Naive thymus-derived CD8-positive, alpha-beta T cell (primary cell): Measurements from ENCODE around the gene VTA1. TPM values are rescaled to one million over a fixed set of nuclear protein-coding genes. Genes with fewer than 3 reads are reported as not detected.
"Not testable (repeated sequence)": the region's sequence is repeated elsewhere in the genome, so short reads cannot be mapped to it uniquely, and the experiment has no call there.

Experiments
- ATAC-seq, 2 donors: fragments of 150-1000 bp; cut with Tn5 transposase in 1 of 2; sonication (Bioruptor Pico), chemical (Tn5 transposase) in 1 of 2; 1 replicate in 1 of 2; 2 replicates in 1 of 2; pipeline ENCODE4 v1.10.0; 2021; ENCODE audit warnings: mild to moderate bottlenecking in 2 of 2, moderate library complexity in 2 of 2
- POLR2A ChIA-PET: fragments of 350-600 bp; sonication (Branson Sonifier 250); formaldehyde crosslinking; loops from one replicate; lab custom pipeline; 2021; ENCODE audit warnings: antibody characterized with exemption; lab: Charles Lee
- DNase-seq, 10 donors: peaks; one replicate each; pipeline versions ENCODE4 v3.0.0 to v3.0.0-alpha.2; 2020 to 2022
- H3K27ac Mint-ChIP-seq, 10 donors: one replicate each; pipeline ENCODE4 v1.8.0; 2020 to 2022; ENCODE audit warnings: mild to moderate bottlenecking in 10 of 10, mixed read lengths in 10 of 10, moderate library complexity in 4 of 10, inconsistent platforms in 1 of 10
- H3K27me3 Mint-ChIP-seq, 5 donors: one replicate each; pipeline ENCODE4 v1.8.0; 2021 to 2022; ENCODE audit warnings: mixed read lengths in 5 of 5
- H3K36me3 Mint-ChIP-seq, 3 donors: one replicate each; pipeline ENCODE4 v1.8.0; 2020 to 2022; ENCODE audit warnings: mixed read lengths in 3 of 3, mild to moderate bottlenecking in 2 of 3, inconsistent platforms in 1 of 3
- H3K4me1 Mint-ChIP-seq, 4 donors: one replicate each; pipeline ENCODE4 v1.8.0; 2021 to 2022; ENCODE audit warnings: mixed read lengths in 4 of 4
- H3K4me3 Mint-ChIP-seq, 10 donors: one replicate each; pipeline ENCODE4 v1.8.0; 2020 to 2022; ENCODE audit warnings: mild to moderate bottlenecking in 10 of 10, mixed read lengths in 10 of 10, moderate library complexity in 6 of 10, inconsistent platforms in 1 of 10
- H3K9me3 Mint-ChIP-seq, 9 donors: one replicate each; pipeline ENCODE4 v1.8.0; 2020 to 2022; ENCODE audit warnings: mixed read lengths in 9 of 9, mild to moderate bottlenecking in 3 of 9, inconsistent platforms in 1 of 9, moderate library complexity in 1 of 9
- polyA plus RNA-seq, 3 donors: library from polyadenylated mRNA; unstranded; fragments of 300-500 nt; fragmentation: Illumina TruSeq; gene quantifications; one replicate each; pipeline ENCODE4 v1.2.3, GENCODE V29; 2021
- total RNA-seq, 8 experiments: library from RNA in 2 of 8; stranded (reverse) in 2 of 8; gene quantifications; one replicate each; pipeline ENCODE4 v1.2.3 and lab custom pipeline; 2021 to 2026

VTA1 gene
- total and polyA plus RNA-seq, 5 experiments from 2014 or later: 31.9 to 86.2 (median 40.0) TPM

DNA sequence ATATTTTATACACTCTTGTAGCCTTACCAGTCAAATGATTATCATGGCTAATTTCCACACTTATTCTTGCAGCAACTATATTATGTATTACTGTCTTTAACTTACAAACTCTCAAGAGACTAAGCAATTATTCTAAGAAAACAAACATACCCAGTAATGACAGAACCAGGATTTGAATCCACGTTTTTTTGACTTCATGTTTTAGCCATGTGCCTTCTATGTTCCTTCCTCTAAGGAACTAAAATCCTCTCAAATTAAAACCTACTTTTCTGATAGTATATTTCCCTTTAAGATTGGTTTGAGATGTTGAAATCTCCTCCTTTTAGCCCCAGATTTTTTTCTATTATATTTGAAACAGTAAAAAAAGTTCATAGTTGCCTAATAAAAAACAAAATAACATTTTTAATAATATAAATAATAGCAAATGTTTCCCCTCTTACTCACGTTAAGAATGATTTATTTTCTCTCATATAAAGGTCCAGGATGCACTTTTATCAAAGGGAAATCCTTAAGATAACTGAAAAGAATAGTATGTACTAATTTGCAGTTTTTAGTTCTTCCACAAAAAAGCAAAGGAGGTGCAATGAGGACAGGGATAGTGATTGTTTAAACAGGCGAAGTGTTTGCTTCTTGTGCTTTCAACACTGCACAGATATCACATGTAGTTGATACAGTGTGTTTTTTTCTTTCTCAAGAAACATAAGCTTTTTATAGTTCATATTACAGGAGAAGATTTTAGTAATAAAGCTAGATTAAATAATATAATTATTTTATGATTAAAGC lies 54.0 kb downstream of the VTA1 start:
- Mint-ChIP-seq H3K4me1 (peaks cover 8 to 16% (median 13%) of the 10 kb centered on the region in 4 donors), H3K9me3 (no peaks in the 10 kb centered on the region), H3K36me3 (peaks cover 4 to 65% (median 9%) of the 10 kb centered on the region in 3 donors), H3K4me3 (no peak overlapping the region), H3K27ac (peak overlapping the region in 4 of 10 donors; percentile 23 to 65 (median 34)), H3K27me3 (no peaks in the 10 kb centered on the region)
- POLR2A ChIA-PET: no interaction called here
- no peak for ATAC-seq
- DNase-seq: no peak

DNA sequence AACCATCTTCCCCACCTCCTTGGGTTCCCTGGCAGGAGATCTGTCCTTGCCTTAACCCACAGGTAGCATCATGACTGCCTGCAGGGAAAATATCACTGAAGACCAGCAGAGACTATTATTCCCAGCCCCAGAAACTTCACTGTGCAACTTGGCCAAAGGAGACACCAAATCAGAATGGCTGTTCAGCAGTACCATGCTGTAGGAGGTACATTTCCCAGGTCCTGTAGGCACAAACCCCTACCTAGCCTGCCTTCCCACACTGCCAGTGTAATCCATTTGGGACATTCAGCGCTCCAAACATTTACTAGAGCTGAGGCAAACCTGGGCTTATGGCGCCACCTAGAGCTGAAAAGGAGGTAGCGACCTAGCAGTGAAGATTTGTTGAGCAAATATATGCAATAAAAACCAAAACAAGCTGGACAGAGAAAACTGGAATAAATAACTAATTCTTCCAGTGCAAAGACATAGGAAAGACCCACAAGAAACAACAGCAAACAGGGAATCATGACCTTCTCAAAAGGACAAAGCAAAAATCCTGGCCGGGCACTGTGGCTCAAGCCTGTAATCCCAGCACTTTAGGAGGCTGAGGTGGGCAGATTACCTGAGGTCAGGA lies 60.3 kb downstream of the VTA1 start:
- Mint-ChIP-seq H3K4me3 (no peak overlapping the region), H3K36me3 (peaks cover 12 to 75% (median 34%) of the 10 kb centered on the region in 3 donors), H3K27ac (peak overlapping the region in 8 of 10 donors; percentile 10 to 79 (median 33)), H3K9me3 (peaks cover 0 to 7% (median 0%) of the 10 kb centered on the region in 9 donors), H3K27me3 (no peaks in the 10 kb centered on the region), H3K4me1 (peaks cover 0 to 4% (median 0%) of the 10 kb centered on the region in 4 donors)
- POLR2A ChIA-PET: interaction anchor here (0.7 to 1.1 kb wide), 2 partner anchors 25 to 61 kb away, joined by 5 read pairs; partner anchors contain the start of genes NMBR and VTA1
- DNase-seq: peak in 9 of 10 donors; percentile 9 to 66 (median 48)
- ATAC-seq: peak; percentile 60 to 67

DNA sequence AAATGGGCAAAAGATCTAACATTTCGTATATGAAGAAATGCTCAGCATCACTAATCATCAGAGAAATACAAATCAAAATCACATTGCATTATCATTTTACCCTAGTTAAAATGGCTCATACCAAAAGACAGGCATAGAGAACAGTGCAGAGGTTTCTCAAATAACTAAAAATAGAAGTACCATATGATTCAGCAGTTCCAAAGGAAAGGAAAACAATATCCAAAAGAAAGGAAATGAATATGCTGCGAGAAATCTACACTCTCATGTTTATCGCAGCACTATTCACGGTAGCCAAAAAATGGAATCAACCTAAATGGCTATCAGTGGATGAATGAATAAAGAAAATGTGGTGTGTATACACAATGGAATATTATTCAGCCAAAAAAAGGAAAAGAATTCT lies 63.5 kb downstream of the VTA1 start:
- Mint-ChIP-seq H3K9me3 (peaks cover 0 to 14% (median 2%) of the 10 kb centered on the region in 9 donors), H3K4me1 (peaks cover 0 to 4% (median 0%) of the 10 kb centered on the region in 4 donors), H3K36me3 (peaks cover 32 to 77% (median 49%) of the 10 kb centered on the region in 3 donors), H3K27me3 (no peaks in the 10 kb centered on the region), H3K27ac (peak overlapping the region in 1 of 10 donors; percentile 54), H3K4me3 (no peak overlapping the region)
- no peak for DNase-seq
- POLR2A ChIA-PET: no interaction called here
- no peak for ATAC-seq

DNA sequence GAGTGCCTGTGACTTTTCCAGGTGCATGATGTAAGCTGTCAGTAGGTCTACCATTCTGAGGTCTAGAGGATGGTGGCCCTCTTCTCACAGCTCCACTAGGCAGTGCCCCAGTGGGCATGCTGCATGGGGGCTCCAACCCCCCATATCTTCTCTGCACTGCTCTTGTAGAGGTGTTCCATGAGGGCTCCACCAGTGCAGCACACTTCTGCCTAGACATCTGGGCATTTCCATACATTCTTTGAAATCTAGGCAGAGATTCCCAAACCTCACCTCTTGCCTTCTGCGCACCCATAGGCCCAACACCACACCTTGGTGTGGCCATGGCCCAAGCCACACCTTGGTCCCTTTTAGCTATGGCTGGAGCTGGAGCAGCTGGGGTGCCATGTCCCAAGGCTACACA lies 66.3 kb downstream of the VTA1 start:
- DNase-seq (no peak), ATAC-seq (no peak)
- peaks cover 0 to 2% (median 0%) of the 10 kb centered on the region in 4 donors for H3K4me1 Mint-ChIP-seq
- no peak overlapping the region for H3K4me3 Mint-ChIP-seq
- peaks cover 32 to 62% (median 45%) of the 10 kb centered on the region in 3 donors for H3K36me3 Mint-ChIP-seq
- H3K27ac Mint-ChIP-seq: no peak overlapping the region
- POLR2A ChIA-PET: interaction anchor here (0.5 kb wide), 1 partner anchor 69 kb away, joined by 3 read pairs; no protein-coding TSS in a partner anchor
- H3K27me3 Mint-ChIP-seq: no peaks in the 10 kb centered on the region
- H3K9me3 Mint-ChIP-seq: peaks cover 0 to 14% (median 2%) of the 10 kb centered on the region in 9 donors

DNA sequence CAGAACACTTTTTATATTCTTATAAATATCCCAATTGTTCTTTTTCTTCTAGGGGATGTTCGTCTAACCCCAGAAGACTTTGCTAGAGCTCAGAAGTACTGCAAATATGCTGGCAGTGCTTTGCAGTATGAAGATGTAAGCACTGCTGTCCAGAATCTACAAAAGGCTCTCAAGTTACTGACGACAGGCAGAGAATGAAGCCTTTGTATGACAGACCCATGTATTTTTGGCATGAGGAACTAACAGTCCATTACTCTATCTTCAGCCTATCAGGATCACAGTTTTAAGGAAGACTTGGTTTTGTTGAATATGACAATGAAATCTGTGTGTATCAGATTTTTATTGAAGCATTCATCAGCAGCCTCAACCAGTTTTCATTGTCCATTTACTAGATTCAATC lies 71.4 kb downstream of the VTA1 start:
- Mint-ChIP-seq H3K9me3 (peaks cover 0 to 2% (median 0%) of the 10 kb centered on the region in 9 donors), H3K36me3 (peaks cover 10 to 39% (median 10%) of the 10 kb centered on the region in 3 donors), H3K27me3 (no peaks in the 10 kb centered on the region), H3K4me1 (peaks cover 0 to 2% (median 0%) of the 10 kb centered on the region in 4 donors), H3K27ac (no peak overlapping the region), H3K4me3 (no peak overlapping the region)
- POLR2A ChIA-PET: no interaction called here
- no peak for DNase-seq
- no peak for ATAC-seq

DNA sequence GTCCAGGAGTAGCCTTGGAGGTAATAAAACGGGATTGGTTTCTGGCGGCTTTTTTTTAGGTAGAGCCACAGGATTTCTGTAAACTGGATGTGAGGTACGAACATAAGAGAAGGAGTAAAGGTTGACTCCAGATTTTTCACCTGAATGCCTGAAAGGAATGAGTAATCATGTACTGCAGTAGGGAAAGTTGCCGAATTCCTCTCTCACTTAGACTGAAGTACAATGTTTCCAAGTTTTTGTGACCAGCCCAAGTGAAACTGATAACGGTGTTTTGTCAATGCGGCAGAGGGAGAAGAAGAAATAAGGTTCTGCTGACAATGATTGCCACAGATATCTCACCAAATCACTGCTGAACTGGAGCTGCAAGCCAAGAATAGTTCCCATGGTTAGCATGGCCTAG lies 75.0 kb downstream of the VTA1 start:
- POLR2A ChIA-PET: no interaction called here
- peaks cover 0 to 21% (median 0%) of the 10 kb centered on the region in 3 donors for H3K36me3 Mint-ChIP-seq

DNA sequence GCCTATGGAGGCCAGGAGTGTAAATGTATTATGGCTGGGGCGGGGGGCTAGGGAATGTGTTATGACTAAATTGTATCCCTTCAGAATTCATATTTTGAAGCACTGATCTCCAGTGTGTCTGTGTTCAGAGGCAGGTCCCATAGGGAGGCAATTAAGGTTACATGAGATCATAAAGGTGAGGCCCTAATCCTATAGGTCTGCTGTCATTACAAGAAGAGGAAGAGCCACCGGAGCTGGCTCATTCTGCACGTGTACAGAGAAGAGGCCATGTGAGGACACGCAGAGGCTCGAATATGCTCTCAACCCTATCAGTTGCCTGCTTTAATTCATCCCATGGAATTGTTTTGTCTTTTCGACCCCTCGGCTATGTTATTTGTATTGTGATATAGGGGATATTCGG lies 76.9 kb downstream of the VTA1 start:
- Mint-ChIP-seq H3K36me3 (peaks cover 0 to 12% (median 0%) of the 10 kb centered on the region in 3 donors), H3K27me3 (no peaks in the 10 kb centered on the region), H3K27ac (no peak overlapping the region), H3K4me3 (no peak overlapping the region), H3K9me3 (peaks cover 0 to 8% (median 4%) of the 10 kb centered on the region in 9 donors), H3K4me1 (no peaks in the 10 kb centered on the region)
- POLR2A ChIA-PET: no interaction called here
- ATAC-seq (no peak), DNase-seq (no peak)

More for the DNA sequence above, 75.0 kb downstream of the VTA1 start:
- Mint-ChIP-seq H3K9me3 (peaks cover 0 to 2% (median 0%) of the 10 kb centered on the region in 9 donors), H3K4me1 (no peaks in the 10 kb centered on the region), H3K27me3 (no peaks in the 10 kb centered on the region), H3K4me3 (no peak overlapping the region), H3K27ac (peak overlapping the region in 1 of 10 donors; percentile 0)
- no peak for ATAC-seq
- DNase-seq: no peak

DNA sequence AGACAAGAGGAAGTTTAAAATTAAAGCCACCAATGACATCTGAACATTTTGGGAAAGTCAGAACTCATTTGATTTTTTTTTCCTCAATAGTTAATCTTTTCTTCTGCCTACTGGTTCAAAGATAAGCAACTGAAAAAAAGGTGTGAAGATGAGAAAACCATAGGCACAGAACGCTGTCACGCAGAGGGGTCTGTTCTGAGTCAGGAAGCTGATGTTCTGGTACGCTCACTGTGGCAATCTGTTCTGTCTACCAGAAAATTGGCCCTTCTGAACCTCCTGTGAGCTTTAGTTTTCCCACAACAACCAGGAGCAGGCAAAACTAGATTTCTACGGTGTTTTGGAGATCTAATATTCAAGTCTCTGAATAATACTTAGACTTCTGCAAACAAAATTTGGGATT lies 78.1 kb downstream of the VTA1 start:
- peak overlapping the region in 2 of 10 donors; percentile 7 to 46 for H3K27ac Mint-ChIP-seq
- no peak for ATAC-seq
- no peak for DNase-seq
- H3K4me1 Mint-ChIP-seq: no peaks in the 10 kb centered on the region
- POLR2A ChIA-PET: no interaction called here
- H3K27me3 Mint-ChIP-seq: no peaks in the 10 kb centered on the region
- H3K4me3 Mint-ChIP-seq: no peak overlapping the region
- peaks cover 0 to 2% (median 0%) of the 10 kb centered on the region in 3 donors for H3K36me3 Mint-ChIP-seq
- H3K9me3 Mint-ChIP-seq: peaks cover 0 to 19% (median 5%) of the 10 kb centered on the region in 9 donors

DNA sequence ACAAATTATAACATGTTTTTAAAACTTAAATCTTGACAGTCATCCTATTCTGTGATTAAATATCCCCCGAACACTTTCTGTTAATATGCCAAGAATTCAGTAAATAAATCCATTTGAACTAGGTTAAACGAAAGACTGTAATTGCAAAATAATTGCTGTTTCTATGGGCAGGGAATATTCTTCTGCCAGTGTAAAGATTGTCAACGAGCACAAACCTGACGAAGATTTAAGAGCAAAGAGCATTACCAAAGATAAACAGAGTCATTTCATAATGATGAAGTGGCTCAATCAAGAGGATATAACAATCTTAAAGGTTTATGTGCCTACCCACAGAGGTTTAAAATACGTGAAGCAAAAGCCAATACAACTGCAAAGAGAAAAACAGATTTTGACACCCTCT lies 78.5 kb downstream of the VTA1 start:
- POLR2A ChIA-PET: no interaction called here
- DNase-seq (no peak), ATAC-seq (no peak)
- Mint-ChIP-seq H3K27me3 (no peaks in the 10 kb centered on the region), H3K9me3 (peaks cover 0 to 19% (median 5%) of the 10 kb centered on the region in 9 donors), H3K36me3 (no peaks in the 10 kb centered on the region), H3K4me1 (no peaks in the 10 kb centered on the region), H3K27ac (no peak overlapping the region), H3K4me3 (no peak overlapping the region)

DNA sequence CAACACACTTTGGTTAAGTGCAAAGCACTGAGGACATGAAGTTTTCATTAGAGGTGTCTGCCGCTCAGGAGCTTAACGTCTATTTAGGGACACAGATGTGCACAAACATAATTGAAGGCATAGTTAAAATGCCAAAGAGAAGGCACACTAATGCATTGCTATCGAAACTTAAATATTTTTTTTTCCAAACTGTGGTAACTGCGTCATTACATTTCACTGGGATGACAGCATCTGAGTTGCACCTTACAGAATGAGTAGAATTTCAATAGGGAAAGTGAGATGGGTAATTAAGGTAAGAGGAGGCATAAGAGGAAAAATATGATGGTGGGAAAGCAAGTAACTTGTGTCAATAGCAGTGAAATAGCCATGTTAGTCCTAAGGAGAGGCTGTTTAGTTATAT lies 79.7 kb downstream of the VTA1 start:
- ATAC-seq (no peak), DNase-seq (no peak)
- Mint-ChIP-seq H3K4me3 (no peak overlapping the region), H3K4me1 (peaks cover 0 to 2% (median 0%) of the 10 kb centered on the region in 4 donors), H3K36me3 (no peaks in the 10 kb centered on the region), H3K27ac (no peak overlapping the region), H3K27me3 (no peaks in the 10 kb centered on the region), H3K9me3 (peaks cover 0 to 19% (median 5%) of the 10 kb centered on the region in 9 donors)
- POLR2A ChIA-PET: no interaction called here

DNA sequence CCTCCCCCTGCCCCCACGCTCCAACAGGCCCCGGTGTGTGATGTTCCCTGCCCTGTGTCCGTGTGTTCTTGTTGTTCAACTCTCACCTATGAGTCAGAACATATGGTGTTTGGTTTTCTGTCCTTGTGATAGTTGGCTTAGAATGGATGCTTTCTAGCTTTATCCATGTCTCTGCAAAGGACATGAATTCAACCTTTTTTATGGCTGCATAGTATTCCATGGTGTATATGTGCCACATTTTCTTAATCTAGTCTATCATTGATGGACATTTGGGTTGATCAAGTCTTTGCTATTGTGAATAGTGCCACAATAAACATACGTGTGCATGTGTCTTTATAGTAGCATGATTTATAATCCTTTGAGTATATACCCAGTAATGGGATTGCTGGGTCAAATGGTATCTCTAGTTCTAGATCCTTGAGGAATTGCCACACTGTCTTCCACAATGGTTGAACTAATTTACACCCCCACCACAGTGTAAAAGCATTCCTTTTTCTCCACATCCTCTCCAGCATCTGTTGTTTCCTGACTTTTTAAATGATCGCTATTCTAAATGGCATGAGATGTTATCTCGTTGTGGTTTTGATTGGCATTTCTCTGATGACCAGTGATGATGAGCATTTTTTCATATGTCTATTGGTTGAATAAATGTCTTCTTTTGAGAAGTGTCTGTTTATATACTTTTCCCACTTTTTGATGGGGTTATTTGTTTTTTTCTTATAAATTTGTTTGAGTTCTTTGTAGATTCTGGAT lies 82.6 kb downstream of the VTA1 start:
- H3K4me3 Mint-ChIP-seq, H3K27ac Mint-ChIP-seq: not testable (repeated sequence)

More for the DNA sequence above, 82.6 kb downstream of the VTA1 start:
- POLR2A ChIA-PET: interaction anchor here (0.7 kb wide), 1 partner anchor 737 kb away, joined by 4 read pairs; no protein-coding TSS in a partner anchor
- H3K36me3 Mint-ChIP-seq, H3K27me3 Mint-ChIP-seq, DNase-seq, ATAC-seq: not testable (repeated sequence)
- Mint-ChIP-seq H3K4me1 (peaks cover 9 to 27% (median 16%) of the 10 kb centered on the region in 4 donors), H3K9me3 (peaks cover 0 to 19% (median 5%) of the 10 kb centered on the region in 9 donors)
